ENCODE measurements around the gene CCND1.
A peak's percentile ranks its signal among the peaks of the same experiment; 100 is the strongest.
"Not testable (repeated sequence)": the region's sequence is repeated elsewhere in the genome, so short reads cannot be mapped to it uniquely, and the experiment has no call there.

CCND1 gene

DNA sequence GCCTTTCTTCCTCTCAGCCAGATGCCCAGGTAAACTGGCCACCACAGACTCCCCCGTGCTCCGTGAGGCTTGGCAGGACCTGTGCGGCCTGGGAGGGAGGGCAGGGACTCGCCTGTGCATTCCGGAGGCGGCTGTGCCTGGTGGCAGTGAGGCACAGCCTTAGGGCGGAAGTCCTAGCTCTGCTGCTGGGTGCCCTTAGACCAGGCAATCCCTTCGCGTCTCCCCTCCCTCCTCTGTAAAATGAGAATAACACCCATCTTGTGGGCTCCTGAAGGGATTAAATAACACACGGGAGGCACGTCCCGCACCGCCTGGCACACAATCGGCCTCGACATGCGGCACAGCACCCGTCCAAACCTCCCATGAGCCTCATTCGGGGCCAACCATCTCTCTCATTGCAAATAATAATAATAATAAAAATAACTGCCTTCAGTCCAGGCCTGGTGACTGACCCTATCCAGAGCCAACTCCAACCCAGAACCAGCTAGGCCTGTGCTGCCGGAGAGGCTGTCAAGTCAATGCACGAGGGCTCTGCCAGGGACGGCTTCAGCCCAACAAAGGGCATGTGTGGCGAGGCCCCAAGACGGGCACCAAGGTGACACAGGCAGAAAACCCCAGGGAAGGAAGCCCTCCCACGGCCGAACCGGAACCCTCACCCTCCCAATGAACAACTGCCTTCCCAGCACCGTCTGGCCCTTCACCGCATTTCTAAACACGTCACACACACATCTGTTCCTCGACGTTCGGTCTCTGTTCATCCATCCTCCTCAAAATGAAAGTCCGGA is 26.0 kb downstream of the CCND1 start:
- DNase-seq (ENCODE audit: low spot score) = no peak

DNA sequence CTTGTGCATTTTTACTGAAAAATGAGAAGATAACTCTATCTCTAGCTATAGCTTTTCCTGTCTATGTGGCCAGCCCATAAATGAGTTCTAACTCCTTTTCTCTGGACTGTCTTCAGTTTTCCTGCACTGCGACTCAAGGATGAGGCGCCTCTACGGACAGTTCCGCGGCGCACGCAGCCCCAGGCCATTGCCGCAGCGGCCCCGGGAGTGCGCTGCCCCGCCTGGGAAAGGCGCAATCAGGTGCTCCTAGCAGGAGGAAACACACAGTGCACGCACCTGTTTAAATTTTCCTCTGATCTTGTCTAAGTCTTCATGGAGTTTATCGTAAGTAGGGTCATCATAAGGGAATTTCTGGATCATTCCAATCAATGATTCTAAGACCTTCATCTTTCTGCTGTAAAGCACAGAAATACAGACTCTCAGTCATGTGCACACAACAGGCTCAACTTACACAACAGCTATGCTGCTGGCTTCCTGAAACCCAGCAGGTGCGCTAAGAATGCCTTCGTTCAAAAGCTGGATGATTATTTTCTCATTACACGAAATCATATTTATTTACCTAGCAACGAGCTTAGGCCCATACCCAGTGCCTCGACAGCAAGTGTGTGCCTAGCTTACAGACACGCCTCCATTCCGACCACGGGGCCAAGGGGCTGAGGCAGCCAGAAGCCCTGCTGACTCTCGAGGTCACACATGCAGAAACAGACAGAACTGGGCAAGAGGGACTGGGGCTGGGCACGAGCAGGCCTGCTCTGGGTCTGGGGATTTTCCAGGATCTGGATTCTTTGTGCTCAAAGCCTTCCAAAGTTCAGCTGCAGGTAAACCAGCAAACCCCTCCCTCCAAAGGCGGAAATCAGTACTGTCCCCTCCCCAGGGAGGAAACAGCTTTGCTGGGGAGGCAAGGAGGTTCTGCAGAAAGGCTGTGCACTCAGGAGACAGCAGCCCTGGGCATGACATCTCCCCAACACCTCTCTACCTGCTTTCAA is 27.0 kb downstream of the CCND1 start:
- DNase-seq (ENCODE audit: low spot score) = no peak

DNA sequence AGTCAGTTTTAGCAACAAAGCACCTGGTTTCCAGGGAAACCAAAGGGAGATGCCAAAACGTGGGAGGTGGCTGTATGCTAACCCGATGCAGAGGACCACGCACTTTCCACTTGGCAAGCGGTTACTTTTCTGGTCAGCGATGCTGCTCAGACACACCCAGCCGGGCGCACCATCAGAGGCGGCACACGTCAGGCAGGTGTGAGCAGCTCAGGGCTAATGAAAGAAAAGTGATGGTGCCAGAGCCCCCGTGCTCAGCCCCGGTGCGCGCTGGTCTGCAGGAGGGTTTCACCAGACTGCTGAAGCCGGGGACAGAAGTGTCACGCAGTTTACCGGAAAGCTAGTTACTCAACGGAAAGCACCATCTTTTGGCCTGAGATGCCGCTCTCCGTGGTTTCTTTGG is 28.5 kb downstream of the CCND1 start:
- DNase-seq (ENCODE audit: low spot score) = no peak

DNA sequence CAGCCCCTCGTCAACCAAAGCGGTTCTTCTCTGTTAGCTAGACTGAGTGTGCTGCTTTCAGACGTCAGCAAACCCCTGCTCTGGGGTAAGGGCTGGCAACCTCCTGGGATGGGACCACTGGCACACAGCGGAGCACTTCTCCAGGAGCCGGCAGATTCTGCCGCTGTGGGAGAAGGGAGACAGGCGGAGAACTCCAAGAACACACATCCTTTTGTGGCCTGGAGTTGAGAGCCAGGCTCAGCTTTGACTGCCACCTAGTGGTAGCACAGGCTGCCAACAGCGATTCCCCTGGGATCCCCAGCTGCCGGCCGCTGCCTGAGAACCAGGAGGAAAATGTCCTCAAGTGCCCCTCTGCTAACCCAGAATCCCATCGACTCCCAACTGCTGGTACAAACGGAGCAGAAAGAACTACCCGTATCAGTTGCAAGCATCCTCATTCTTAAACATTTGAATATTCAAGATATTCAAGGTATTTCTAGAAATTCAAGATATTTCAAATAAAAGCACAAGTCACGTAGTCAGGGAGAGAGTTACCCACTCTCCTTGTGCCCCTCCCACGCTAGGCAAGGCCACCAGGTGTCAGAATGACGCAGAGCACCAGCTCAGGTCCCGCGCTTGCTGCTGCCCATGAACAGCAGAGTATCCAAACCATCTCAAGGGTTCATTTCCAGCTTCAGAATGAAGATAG is 29.3 kb downstream of the CCND1 start:
- peak; percentile 92 for DNase-seq (ENCODE audit: low spot score)

DNA sequence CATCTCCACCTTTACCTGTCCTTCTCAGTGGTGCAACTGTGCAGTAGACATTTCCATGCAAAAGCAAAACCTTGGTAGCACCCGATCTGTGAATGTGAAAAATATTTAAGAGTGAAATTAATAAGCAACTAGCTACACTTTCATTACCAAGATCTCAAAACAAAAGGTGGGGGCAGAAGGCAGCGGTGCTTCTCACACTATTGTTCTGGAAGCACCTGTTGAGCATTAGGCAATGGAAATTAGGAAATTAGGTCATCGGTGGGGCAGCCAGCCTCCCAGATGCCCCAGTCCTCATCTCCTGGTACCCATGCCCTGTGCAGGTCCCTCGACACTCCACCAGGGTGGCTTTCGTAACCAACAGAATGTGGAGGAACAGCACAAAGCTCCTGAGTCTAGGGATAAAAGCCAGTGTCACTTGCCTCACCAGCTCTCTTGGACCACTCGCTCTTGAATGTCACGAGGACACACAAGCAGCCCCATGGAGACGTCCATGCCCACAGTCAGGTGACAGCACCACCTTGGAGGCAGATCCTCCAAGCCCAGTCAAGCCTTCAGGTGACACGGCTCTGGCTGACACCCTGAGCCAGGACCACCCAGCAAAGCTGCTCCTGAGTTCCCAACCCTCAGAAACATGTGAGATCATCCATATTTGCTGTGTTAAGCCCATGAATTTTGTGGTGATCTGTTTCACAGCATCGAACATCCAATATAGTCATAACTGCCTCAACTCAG is 30.9 kb downstream of the CCND1 start:
- DNase-seq (ENCODE audit: low spot score) = no peak

DNA sequence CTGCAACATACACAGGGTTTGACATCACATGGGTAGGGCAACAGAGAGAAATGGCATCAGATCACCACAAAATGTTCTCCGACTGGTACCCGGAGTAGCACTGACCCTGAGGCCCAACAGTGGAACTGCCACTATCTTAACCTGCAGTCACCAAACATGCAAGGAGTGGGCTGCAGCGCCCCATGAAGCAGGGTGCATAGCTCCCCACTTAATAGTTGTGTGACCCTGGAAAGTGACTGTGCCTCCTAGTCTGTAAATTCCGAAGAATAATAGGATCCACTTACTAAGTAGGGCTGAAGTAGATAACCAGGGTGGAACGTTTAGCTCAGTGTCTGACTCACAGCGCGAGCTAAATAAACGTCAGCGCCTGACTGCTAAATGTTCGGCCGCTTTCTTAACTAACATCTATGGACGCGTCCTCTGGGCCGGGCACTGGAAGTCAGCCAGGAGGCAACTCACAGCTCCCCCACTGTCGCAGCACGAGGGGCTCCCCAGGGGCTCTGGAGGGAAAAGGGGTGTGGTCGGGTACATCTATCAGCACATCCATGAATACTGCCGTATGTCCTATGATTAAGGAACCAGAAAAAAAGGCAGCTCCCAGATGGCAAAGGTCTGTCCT is 33.4 kb downstream of the CCND1 start:
- DNase-seq (ENCODE audit: low spot score) = peak; percentile 87

DNA sequence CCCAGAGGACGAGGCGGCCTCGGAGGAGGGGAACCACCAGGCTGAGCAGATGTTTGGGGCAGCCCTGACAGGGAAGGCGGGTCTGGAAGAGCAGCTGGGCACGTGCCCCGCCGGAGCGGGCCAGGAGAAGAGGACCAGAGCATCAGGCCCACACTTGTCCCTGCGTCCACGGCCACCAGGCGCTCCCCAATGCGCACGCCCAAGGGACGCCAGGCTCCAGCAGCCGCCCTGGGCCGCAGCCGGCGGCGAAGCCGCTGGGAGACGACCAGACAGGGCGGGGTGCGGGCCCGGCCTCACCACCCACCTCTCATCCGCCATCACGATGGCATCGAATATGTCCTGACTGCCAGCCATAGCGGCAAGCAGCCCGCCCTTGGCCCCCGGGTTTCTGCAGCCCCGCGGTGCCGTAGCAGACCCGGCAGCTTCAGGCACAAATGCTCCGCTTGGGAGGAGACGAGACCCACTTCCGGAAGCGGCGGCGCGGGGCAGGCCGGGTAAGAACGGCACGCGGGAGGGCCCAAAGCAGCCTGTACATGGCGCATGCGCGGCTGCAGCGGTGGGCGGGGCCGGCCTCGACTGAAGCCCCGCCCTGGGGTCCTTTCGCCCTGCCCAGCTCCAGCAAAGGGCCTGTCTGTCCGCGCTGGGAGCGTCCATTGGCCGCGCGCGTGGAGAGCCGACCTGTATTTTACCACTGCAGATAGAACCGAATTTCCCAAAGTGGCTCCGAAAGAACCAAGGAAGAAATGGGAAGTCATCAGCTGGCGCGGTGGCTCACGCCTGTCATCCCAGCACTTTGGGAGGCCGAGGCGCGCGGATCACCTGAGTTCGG is 34.1 kb downstream of the CCND1 start, which contains the start of gene LTO1:
TSS of gene LTO1 (minus strand) at position 468 of the 829 bp plus-strand sequence. CDS start at position 354, 114 bp downstream.
- DNase-seq (ENCODE audit: low spot score) = peak; percentile 98

DNA sequence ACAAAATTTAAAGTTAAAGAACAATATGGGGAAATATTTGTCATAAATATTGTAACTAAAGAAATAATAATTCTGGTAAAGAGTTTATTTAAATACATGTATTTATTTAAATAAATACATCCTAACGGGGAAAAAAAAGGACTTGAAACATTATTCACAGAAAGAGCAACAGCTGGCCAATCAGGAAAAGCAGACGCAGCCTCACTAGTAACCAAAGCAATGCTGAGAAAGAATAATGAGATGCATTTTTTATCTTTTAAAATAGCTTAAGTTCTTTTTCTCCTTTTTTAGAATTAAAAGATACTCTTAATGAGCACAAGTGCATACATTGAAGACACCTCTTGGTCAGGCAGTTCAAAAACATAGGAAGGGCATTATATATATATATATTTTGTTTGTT is 36.8 kb downstream of the CCND1 start:
- DNase-seq (ENCODE audit: low spot score) = no peak

DNA sequence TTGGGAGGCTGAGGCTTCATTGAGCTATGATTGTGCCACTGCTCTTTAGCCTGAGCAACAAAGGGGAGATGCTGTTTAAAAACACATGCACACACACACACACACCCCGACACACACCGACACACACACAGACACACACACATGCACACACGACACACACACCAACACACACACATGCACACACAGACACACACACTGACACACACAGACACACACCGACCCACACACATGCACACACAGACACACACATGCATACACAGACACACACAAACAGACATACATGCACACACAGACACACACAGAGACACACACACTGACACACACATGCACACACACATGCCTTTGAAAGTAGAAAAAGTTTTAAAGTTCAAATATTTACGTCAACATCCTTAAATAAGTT is 39.7 kb downstream of the CCND1 start:
- DNase-seq (ENCODE audit: low spot score) = no peak

DNA sequence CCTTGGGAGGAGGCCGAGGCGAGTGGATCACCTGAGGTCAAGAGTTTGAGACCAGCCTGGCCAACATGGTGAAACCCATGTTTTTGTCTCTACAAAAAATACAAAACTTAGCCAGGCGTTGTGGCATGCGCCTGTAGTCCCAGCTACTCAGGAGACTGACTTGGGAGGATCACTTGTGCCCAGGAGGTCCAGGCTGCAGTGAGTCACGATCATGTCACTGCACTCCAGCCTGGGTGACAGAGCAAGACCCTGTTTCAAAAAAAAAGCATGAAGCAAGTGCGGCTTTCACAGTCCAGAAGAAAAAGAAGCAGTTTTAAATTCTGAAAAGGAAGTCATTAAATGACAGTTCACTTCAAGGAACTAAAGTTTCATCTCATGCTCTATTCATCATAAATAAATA is 41.3 kb downstream of the CCND1 start:
- DNase-seq (ENCODE audit: low spot score) = no peak

DNA sequence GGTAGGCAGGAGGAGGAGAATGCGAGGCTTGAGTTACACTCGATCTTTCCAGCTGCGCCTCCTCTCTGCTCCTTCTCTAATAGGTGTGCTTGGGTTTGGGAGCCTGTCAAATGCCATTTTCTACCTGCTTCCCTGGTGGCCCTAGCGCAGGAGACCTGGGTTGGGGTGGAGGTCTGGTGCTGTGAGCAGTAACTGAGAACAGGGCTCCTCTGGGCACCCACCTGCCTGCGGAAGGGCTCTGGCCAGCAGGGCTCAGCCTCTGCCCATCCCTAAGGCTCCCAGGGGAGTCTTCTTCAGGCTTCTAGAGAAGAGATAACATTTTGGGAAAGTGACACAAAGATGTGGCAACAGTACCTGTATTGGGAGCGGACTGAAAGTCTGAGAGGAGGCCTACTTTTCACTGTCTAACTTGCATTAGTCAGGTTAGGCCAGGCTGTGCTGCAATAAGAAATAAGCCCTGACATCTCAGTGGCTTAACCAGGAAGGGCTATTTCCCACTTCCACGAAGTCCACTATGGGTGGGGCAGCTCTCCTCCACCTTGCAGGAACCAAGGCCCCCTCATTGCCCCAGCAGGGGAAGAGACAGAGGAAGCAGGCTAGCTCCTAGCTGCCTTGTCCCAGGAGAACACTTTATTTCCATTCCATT is 41.8 kb downstream of the CCND1 start:
- DNase-seq (ENCODE audit: low spot score) = no peak

DNA sequence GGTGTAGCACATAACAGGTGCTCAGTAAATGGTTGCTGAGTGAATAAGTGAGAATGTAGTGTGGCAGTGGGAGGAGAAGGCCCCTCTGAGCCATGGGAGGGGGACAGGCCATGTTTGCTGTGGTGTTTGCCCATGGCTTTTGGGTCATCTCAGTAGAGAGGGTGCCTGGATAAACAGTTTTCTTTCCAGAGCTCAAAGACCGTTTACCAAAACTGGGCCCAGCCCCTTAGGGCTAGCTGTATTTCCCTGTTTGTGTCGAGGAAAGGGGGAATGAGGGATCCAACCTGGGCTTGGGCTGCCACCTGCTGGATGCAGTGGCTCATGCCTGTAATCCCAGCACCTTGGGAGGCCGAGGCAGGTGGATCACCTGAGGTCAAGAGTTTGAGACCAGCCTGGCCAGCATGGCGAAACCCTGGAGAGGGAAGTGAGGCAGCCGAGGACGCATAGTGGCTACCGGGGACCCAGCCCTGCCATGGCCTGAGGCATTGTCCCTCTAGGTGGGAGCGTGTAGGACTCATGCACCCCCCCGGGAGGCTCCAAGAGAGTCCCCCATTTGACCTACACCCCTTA is 42.9 kb downstream of the CCND1 start:
- DNase-seq (ENCODE audit: low spot score) = no peak

DNA sequence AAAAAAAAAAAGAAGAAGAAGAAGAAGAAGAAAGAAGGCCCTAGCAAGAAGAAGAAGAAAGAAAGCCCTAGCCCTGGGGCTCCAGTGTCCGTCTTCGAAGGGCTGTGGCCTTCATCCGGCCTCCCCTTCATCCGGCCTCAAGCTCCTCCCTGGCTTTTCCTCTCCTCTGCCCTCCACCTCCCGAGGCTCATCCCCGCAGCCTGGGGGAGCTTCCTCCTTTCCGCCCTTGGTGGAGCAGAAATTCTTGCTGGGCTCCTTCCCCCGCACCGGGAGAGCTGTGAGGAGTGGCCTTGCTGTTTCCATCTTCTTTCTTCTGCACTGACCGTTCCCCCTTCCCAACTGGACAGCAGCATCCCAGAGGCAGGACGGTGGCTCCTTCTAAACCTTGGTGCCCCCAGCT is 43.7 kb downstream of the CCND1 start:
- DNase-seq (ENCODE audit: low spot score) = no peak

DNA sequence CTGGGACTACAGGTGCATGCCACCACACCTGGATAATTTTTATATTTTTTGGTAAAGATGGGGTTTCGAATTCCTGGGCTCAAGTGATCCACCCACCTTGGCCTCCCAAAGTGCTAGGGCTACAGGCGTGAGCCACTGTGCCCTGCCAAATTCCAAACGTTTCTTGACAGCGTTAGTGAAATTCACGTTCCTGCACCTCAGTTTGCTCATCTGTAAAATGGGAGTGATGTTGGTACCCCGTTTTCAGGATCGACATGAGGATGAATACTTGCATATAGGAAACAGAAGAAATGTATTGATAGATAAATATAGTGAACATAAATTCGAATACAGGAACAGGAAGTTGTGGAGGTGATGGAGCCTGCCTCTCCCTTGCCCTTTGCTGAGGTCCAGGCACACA is 44.4 kb downstream of the CCND1 start:
- no peak for DNase-seq (ENCODE audit: low spot score)

DNA sequence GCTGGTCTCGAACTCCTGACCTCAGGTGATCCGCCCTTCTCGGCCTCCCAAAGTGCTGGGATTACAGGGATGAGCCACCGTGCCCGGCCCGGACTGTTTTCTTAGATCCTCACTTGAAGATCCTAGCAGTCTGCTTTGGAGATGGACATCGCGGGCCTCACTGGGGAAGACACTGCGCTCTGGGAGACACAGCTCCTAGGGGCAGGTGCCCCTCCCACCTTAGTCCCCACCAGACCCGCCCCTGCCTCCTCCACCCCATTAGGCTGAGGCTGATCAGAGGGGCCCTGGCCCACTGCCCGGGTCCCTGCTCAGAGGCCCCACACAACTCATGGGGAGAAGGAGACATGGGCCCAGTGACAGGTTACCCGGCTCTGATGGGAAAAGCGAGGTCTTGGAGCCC is 45.5 kb downstream of the CCND1 start:
- no peak for DNase-seq (ENCODE audit: low spot score)

DNA sequence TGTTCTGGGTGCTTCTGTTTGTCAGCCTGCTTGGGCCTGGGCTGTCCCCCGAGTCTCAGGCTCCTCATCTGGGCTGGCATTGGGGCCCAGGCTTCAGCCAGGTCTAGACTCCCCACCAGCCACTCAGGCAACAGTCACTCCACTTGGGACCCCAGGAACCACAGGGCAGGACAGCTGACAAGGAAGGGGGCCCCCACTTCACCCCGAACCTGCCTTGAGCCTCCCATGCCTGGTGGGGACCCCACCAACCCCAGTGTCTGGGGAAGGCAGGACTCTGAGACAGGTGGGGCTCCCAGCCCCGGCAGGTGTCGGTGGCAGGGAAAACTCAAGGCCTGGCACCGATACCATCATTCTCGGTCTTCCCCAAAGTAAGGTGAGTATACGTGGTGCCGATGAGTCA is 45.9 kb downstream of the CCND1 start:
- DNase-seq (ENCODE audit: low spot score) = no peak

DNA sequence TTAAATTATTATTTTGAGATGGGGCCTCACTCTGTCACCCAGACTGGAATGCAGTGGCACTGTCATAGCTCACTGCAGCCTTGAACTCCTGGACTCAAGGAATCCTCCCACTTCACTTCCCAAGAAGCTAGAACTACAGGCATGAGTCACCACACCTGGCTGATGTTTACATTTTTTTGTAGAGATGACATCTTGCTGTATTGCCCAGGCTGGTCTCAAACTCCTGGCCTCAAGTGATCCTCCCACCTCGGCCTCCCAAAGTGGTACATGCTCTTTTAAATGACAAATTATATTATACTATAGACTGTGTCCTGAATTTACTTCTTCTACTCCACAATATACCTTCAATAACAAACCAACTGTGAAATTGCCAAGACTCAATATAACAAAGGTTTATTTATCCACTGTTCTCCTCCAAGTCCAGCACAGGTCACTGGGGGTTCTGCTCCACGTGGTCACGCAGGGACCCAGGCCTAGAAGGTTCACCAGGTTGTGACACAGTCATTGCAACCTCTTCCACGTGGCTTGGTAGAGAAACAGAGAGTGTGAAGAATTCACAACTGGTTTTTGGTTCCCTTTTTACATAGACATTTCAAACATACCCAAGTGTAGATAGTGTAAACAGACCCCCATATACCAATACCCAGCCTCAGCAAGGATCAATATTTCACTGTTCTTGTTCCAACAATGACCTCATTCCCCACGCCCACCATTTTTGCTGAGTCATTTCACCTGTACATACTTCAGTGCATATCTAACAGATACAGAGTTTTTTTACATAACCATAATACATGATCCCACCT is 47.2 kb downstream of the CCND1 start:
- DNase-seq (ENCODE audit: low spot score) = not testable (repeated sequence)

DNA sequence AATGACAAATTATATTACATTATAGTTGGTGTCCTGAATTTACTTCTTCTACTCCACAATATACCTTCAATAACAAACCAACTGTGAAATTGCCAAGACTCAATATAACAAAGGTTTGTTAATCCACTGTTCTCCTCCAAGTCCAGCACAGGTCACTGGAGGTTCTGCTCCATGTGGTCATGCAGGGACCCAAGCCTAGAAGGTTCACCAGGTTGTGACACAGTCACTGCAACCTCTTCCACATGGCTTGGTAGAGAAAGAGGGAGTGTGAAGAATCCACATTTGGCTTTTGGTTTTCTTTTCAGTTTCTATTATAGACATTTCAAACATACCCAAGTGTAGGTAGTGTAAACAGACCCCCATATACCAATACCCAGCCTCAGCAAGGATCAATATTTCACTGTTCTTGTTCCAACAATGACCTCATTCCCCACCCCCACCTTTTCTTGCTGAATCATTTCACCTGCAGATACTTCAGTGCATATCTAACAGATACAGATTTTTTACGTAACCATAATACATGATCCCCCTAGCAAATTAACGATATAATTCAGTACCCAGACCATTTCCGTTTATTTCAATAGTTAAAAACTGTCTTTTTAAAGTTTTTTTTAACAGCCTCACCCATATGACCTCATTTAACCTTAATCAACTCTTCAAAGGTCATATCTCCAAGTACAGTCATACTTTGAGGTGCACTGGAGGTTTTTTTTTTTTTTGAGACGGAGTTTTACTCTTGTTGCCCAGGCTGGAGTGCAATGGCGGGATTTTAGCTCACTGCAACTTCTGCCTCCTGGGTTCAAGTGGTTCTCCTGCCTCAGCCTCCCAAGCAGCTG is 48.7 kb downstream of the CCND1 start:
- DNase-seq (ENCODE audit: low spot score) = no peak
